NCI-H748 (cell line): ENCODE results near the gene SHH.

Experiments used
- DNase-seq: peaks from one replicate; lab custom pipeline; 2025; ENCODE audit not compliant: unreplicated experiment; lab: John Stamatoyannopoulos, UW

SHH gene

GRCh38 chr7:155766966-155767916 is 45.0 kb downstream of the SHH start:
- no peak for DNase-seq

- DNase-seq: no peak
These were observed 45.9 kb downstream of the SHH start for GRCh38 chr7:155766386-155766785.

- no peak for DNase-seq
These were observed 46.8 kb downstream of the SHH start for GRCh38 chr7:155765458-155765857.

GRCh38 chr7:155764438-155764793 is 47.8 kb downstream of the SHH start:
- no peak for DNase-seq

GRCh38 chr7:155763691-155764437 is 48.4 kb downstream of the SHH start:
- no peak for DNase-seq

GRCh38 chr7:155763122-155763521 is 49.1 kb downstream of the SHH start:
- DNase-seq: no peak

- DNase-seq: no peak
These were observed 49.6 kb downstream of the SHH start for GRCh38 chr7:155762655-155763054.

GRCh38 chr7:155762036-155762435 is 50.2 kb downstream of the SHH start:
- no peak for DNase-seq

- no peak for DNase-seq
These were observed 51.1 kb downstream of the SHH start for GRCh38 chr7:155761162-155761561.

GRCh38 chr7:155759740-155760430 is 52.4 kb downstream of the SHH start:
- DNase-seq: no peak

GRCh38 chr7:155758348-155758747 is 53.9 kb downstream of the SHH start:
- DNase-seq: no peak

GRCh38 chr7:155756322-155756721 is 55.9 kb downstream of the SHH start:
- no peak for DNase-seq

- no peak for DNase-seq
These were observed 57.2 kb downstream of the SHH start for GRCh38 chr7:155755026-155755425.

- no peak for DNase-seq
These were observed 58.1 kb downstream of the SHH start for GRCh38 chr7:155754165-155754564.

GRCh38 chr7:155753446-155753965 is 58.8 kb downstream of the SHH start:
- DNase-seq: no peak

GRCh38 chr7:155752756-155753445 is 59.4 kb downstream of the SHH start:
- DNase-seq: no peak

GRCh38 chr7:155751409-155751808 is 60.9 kb downstream of the SHH start:
- DNase-seq: no peak

- DNase-seq: no peak
These were observed 61.8 kb downstream of the SHH start for GRCh38 chr7:155750255-155751125.
